ENCODE results near the gene PRKCZ. TPM values are rescaled to one million over a fixed set of nuclear protein-coding genes. Genes with fewer than 3 reads are reported as not detected.

The PRKCZ gene
- total and polyA plus RNA-seq, 4 donors = 4.8 to 9.9 (median 8.4) TPM

- no peak for DNase-seq (ENCODE audit: low spot score)
- Histone ChIP-seq H3K27me3 (ENCODE audit: control insufficient read depth in 4 of 4, insufficient read depth in 4 of 4, low read length in 3 of 4) (no peaks in the 10 kb centered on the region), H3K36me3 (ENCODE audit: control insufficient read depth in 4 of 4, insufficient read depth in 3 of 4, low read depth in 1 of 4, low read length in 3 of 4) (peaks cover 0 to 5% (median 2%) of the 10 kb centered on the region in 4 donors), H3K4me3 (ENCODE audit: low read depth in 1 of 3, low read length in 3 of 3) (no peak overlapping the region), H3K9ac (ENCODE audit: low read depth in 1 of 2, low read length in 2 of 2) (no peak overlapping the region), H3K9me3 (ENCODE audit: control insufficient read depth in 4 of 4, low read length in 3 of 4) (no peaks in the 10 kb centered on the region), H3K27ac (ENCODE audit: low read depth in 1 of 2, low read length in 2 of 2) (no peak overlapping the region), H3K4me1 (ENCODE audit: control insufficient read depth in 4 of 4, insufficient read depth in 4 of 4, low read length in 3 of 4) (no peaks in the 10 kb centered on the region)
- WGBS = 91% methylated on average over 17 of the region's 17 CpGs
- TF ChIP-seq FOXA2 (IDR thresholded peaks at IDR 0.05) (no peak), HNF4G (IDR thresholded peaks at IDR 0.05) (no peak), REST (IDR thresholded peaks at IDR 0.05) (no peak), GABPA (IDR thresholded peaks at IDR 0.05 in 1 of 2, conservative IDR thresholded peaks at IDR 0.05 in 1 of 2) (no peak), CTCF (IDR thresholded peaks at IDR 0.05; ENCODE audit: low read depth, low read length, missing input control) (no peak)
- TF ChIP-seq, protein P1, sequence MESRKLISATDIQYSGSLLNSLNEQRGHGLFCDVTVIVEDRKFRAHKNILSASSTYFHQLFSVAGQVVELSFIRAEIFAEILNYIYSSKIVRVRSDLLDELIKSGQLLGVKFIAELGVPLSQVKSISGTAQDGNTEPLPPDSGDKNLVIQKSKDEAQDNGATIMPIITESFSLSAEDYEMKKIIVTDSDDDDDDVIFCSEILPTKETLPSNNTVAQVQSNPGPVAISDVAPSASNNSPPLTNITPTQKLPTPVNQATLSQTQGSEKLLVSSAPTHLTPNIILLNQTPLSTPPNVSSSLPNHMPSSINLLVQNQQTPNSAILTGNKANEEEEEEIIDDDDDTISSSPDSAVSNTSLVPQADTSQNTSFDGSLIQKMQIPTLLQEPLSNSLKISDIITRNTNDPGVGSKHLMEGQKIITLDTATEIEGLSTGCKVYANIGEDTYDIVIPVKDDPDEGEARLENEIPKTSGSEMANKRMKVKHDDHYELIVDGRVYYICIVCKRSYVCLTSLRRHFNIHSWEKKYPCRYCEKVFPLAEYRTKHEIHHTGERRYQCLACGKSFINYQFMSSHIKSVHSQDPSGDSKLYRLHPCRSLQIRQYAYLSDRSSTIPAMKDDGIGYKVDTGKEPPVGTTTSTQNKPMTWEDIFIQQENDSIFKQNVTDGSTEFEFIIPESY (IDR thresholded peaks at IDR 0.05) = no peak
Measured at GRCh38 chr1:2067981-2068380, 17.8 kb downstream of the PRKCZ start.

DNA sequence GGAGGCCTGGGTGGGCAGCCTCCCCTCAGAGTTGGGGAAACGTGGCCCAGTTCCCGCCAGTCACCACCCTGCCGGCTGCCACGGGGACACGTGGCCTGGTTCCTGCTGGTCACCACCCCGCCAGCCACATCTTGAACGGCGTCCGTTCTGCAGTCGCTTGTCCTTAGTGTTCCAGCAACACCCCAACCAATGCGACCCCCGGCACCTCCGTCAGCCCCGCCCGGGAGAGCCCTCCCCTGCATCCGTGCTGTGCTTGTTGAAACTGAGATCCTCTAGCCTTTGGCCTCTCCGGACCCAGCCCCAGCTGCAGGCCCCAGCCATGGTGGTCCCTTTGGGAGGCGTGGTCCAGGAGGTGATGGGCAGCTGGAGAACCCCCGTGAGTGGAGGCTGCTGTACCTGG is 18.7 kb downstream of the PRKCZ start:
- TF ChIP-seq GABPA (IDR thresholded peaks at IDR 0.05 in 1 of 2, conservative IDR thresholded peaks at IDR 0.05 in 1 of 2) (no peak), RAD21 (IDR thresholded peaks at IDR 0.05) (no peak), CTCF (IDR thresholded peaks at IDR 0.05; ENCODE audit: low read depth, low read length, missing input control) (no peak), MAX (IDR thresholded peaks at IDR 0.05) (no peak), TAF1 (conservative IDR thresholded peaks at IDR 0.05) (no peak)
- no peak overlapping the region for H3K27ac ChIP-seq (ENCODE audit: low read depth in 1 of 2, low read length in 2 of 2)
- peaks cover 0 to 8% (median 3%) of the 10 kb centered on the region in 4 donors for H3K36me3 ChIP-seq (ENCODE audit: control insufficient read depth in 4 of 4, insufficient read depth in 3 of 4, low read depth in 1 of 4, low read length in 3 of 4)
- H3K9ac ChIP-seq (ENCODE audit: low read depth in 1 of 2, low read length in 2 of 2) = no peak overlapping the region
- no peaks in the 10 kb centered on the region for H3K4me1 ChIP-seq (ENCODE audit: control insufficient read depth in 4 of 4, insufficient read depth in 4 of 4, low read length in 3 of 4)
- H3K27me3 ChIP-seq (ENCODE audit: control insufficient read depth in 4 of 4, insufficient read depth in 4 of 4, low read length in 3 of 4) = no peaks in the 10 kb centered on the region
- 97% methylated on average over 19 of the region's 19 CpGs for WGBS
- no peak overlapping the region for H3K4me3 ChIP-seq (ENCODE audit: low read depth in 1 of 3, low read length in 3 of 3)
- no peak for DNase-seq (ENCODE audit: low spot score)
- H3K9me3 ChIP-seq (ENCODE audit: control insufficient read depth in 4 of 4, low read length in 3 of 4) = no peaks in the 10 kb centered on the region
